Neuron (in vitro differentiated cells): ENCODE measurements around the gene TMEM125.

Source experiments
- H2AFZ ChIP-seq: one replicate; pipeline ENCODE4 v1.6.1; 2013; ENCODE audit warnings: low read depth, mild to moderate bottlenecking, inconsistent platforms, low read length, moderate library complexity
- H3K27me3 ChIP-seq: one replicate; pipeline ENCODE4 v1.6.1; 2013; ENCODE audit warnings: low read length; ENCODE audit not compliant: insufficient read depth
- H3K36me3 ChIP-seq: one replicate; pipeline ENCODE4 v1.6.1; 2013; ENCODE audit warnings: low read length; ENCODE audit not compliant: insufficient read depth
- H3K4me1 ChIP-seq: one replicate; pipeline ENCODE4 v1.6.1; 2013; ENCODE audit warnings: low read length; ENCODE audit not compliant: insufficient read depth
- H3K4me3 ChIP-seq: 2 replicates; pipeline ENCODE4 v1.5.1; 2013; ENCODE audit warnings: mild to moderate bottlenecking, low read length, moderate library complexity
- H3K9me3 ChIP-seq: one replicate; pipeline ENCODE4 v1.6.1; 2013; ENCODE audit warnings: low read length

Gene TMEM125

GRCh38 chr1:43253876-43254275, 15.9 kb upstream of the TMEM125 start:
- H2AFZ ChIP-seq, result no peak overlapping the region
- peaks cover 4% of the 10 kb centered on the region for H3K9me3 ChIP-seq
- no peaks in the 10 kb centered on the region for H3K36me3 ChIP-seq
- H3K4me1 ChIP-seq, result no peaks in the 10 kb centered on the region
- H3K4me3 ChIP-seq, result no peak overlapping the region
- peaks cover 3% of the 10 kb centered on the region for H3K27me3 ChIP-seq

GRCh38 chr1:43255438-43256210, 14.2 kb upstream of the TMEM125 start:
- Histone ChIP-seq H3K27me3 (peaks cover 3% of the 10 kb centered on the region), H2AFZ (no peak overlapping the region), H3K36me3 (no peaks in the 10 kb centered on the region), H3K9me3 (peaks cover 4% of the 10 kb centered on the region), H3K4me1 (no peaks in the 10 kb centered on the region), H3K4me3 (no peak overlapping the region)

- Histone ChIP-seq H3K4me1 (no peaks in the 10 kb centered on the region), H3K9me3 (peaks cover 3% of the 10 kb centered on the region), H3K4me3 (no peak overlapping the region), H3K27me3 (peaks cover 3% of the 10 kb centered on the region), H2AFZ (no peak overlapping the region), H3K36me3 (no peaks in the 10 kb centered on the region)
These were observed 12.9 kb upstream of the TMEM125 start for GRCh38 chr1:43256675-43257570.

GRCh38 chr1:43258370-43258769, 11.4 kb upstream of the TMEM125 start:
- Histone ChIP-seq H2AFZ (no peak overlapping the region), H3K27me3 (peaks cover 3% of the 10 kb centered on the region)

DNA sequence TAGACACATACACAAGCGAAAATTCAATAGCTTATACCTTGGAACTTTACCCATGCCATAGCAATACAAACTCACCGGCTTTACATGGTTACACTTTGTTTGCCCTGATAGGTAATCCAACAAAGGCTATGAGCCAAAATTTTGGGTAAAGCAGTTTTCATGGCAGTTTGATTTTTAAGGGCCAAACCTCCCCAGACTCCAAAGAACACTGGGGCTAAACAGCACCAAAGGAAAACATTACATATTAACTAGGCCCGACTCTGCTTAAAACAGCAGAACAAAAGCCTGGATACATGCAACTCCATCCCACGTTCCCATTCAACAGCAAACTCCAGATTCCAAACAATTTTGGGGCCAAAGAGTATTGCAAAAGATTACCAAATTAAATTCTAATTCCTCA, 4.4 kb upstream of the TMEM125 start:
- H3K9me3 ChIP-seq, result peaks cover 3% of the 10 kb centered on the region
- peaks cover 13% of the 10 kb centered on the region for H3K27me3 ChIP-seq
- H2AFZ ChIP-seq, result no peak overlapping the region
- H3K4me3 ChIP-seq, result no peak overlapping the region
- H3K4me1 ChIP-seq, result no peaks in the 10 kb centered on the region
- no peaks in the 10 kb centered on the region for H3K36me3 ChIP-seq

More at GRCh38 chr1:43258370-43258769, 11.4 kb upstream of the TMEM125 start:
- Histone ChIP-seq H3K36me3 (no peaks in the 10 kb centered on the region), H3K4me1 (no peaks in the 10 kb centered on the region), H3K4me3 (no peak overlapping the region), H3K9me3 (peaks cover 3% of the 10 kb centered on the region)

- H3K4me3 ChIP-seq, result no peak overlapping the region
- no peak overlapping the region for H2AFZ ChIP-seq
- H3K27me3 ChIP-seq, result peaks cover 22% of the 10 kb centered on the region
- peaks cover 3% of the 10 kb centered on the region for H3K9me3 ChIP-seq
- no peaks in the 10 kb centered on the region for H3K36me3 ChIP-seq
- no peaks in the 10 kb centered on the region for H3K4me1 ChIP-seq
These were observed 2.9 kb upstream of the TMEM125 start for GRCh38 chr1:43266881-43267280.

DNA sequence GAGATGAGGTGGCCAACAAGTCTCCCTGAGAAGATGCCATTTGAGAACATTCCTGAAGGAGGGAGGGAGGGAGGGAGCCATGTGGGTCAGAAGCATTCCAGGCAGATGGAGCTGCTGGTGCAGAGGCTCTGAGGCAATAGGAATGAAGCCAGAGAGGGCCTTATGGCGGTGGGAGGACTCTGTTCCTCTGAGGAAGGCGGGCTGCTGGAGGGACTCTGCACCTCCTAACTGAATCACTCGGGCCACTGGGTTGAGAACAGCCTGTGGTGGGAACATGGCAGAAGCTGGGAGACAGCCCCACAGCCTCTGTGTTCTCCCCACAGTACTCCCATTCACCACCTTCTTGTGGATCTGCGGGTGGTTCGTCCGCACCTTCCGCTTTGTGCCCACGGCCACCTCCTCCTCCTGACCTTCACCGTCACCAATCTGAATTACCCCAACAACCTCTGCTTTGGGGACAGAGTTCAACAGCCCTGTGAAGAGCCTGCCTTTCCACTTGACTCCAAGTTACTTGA, 2.4 kb upstream of the TMEM125 start:
- Histone ChIP-seq H3K4me3 (no peak overlapping the region), H3K36me3 (no peaks in the 10 kb centered on the region), H2AFZ (no peak overlapping the region), H3K27me3 (peaks cover 22% of the 10 kb centered on the region), H3K4me1 (no peaks in the 10 kb centered on the region), H3K9me3 (peaks cover 3% of the 10 kb centered on the region)

DNA sequence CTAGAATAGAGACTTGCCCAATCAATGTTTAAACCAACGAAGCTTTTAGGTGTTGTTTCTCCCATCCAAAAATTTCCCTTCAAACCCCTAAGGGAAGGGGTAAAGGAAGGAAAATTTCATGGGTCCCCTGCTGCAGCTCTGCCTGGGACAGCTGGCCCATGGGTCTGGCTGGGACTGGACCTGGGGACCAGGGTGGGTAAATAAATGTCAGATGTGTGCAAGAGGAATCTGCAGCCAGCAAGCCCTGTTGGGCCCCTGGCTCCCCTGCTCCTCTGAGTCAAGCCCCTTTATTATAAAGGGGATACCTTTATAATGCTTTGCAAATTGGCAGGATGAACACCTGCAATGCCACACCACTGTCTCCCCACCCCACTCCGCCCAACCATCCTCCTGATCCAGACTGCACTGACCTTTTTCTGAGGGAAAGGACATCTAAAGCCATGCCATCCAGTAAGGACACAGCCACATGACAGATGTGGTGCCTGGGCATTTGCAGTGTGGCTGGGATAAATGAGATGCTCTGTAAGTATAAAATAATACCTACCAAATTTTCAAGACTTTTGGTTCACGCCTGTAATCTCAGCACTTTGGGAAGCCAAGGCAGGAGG, 1.9 kb upstream of the TMEM125 start:
- Histone ChIP-seq H3K27me3 (peaks cover 22% of the 10 kb centered on the region), H3K4me1 (no peaks in the 10 kb centered on the region), H3K36me3 (no peaks in the 10 kb centered on the region), H3K9me3 (peaks cover 3% of the 10 kb centered on the region), H2AFZ (no peak overlapping the region), H3K4me3 (no peak overlapping the region)

DNA sequence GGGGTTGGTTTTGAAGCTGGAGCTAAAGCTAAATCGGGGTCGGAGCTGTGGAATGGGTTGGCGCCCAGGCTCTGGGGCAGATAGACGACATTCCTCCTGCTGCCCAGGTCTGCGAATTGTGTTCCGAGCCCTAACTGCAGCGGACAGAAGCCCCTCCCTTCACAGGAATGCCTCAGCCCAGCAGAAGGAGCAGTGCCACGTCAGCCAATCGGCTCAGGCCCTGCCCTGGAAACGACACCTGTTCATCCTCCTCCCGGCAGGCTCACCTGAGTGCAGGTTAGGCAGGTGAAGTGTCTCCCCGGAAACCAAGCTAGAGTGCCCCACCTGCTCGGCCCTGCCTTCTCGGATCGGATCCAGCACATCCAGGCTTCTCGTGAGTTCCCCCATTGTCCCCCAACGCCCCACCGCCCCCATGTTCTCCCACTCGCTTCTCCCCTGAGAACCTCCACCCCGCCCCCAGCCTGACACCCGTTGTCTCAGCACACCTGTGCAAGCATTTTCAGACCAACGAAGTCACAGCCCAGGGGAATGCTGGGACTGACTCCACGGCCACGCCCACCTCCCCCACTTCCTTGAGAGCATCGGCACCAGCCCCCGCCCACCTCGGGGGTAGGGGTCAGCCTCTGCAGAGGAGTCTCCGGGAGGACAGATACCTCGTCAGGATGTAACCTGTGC, 775 bp downstream of the TMEM125 start:
- Histone ChIP-seq H3K4me3 (no peak overlapping the region), H3K4me1 (no peaks in the 10 kb centered on the region), H2AFZ (no peak overlapping the region), H3K9me3 (peaks cover 3% of the 10 kb centered on the region), H3K36me3 (no peaks in the 10 kb centered on the region), H3K27me3 (peaks cover 22% of the 10 kb centered on the region)

DNA sequence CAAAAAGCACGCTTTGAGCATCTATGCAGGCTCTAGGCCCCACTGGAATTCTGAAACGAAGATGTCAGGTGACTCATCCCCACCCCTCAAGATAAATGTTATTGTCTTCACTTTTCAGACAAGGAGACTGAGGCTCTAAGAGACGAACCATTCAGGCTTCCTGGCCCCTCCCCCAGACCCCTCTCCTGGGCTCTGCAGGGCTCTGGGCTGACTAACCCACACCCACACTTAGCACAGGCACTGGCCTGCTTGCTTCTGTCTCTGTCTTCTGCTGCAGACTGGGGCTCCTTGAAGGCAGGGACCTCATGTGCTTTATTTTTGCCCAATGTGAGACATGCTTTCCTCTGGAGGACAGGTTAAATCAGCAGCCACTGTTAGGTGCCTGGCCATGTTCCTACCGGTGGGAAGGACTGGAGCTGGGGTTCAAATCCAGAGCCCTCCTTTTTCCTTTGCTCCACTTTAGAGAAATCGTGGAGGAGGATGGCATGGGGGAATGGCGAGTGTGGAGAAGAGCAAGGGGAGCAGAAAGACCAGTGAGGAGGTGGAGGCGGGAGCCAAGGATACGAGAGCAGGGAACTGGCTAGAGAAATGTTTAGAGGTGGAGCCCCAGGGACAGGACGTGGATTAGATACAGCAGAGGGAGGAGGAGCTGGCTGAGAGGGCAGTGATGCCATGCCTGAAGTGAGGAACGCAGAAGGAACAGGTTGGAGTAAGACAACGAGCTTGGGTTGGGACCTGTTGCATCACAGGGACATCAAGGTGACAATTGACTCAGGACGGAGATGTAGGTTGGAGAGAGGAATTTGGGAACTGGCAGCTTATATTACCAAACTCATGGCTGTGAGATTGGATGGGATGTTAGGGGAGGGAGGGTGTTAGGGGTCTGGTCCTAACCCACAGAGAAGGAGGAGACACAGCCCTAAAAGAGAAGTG, 1.7 kb downstream of the TMEM125 start:
- Histone ChIP-seq H3K36me3 (no peaks in the 10 kb centered on the region), H3K4me3 (no peak overlapping the region), H3K4me1 (no peaks in the 10 kb centered on the region), H2AFZ (no peak overlapping the region), H3K9me3 (no peaks in the 10 kb centered on the region), H3K27me3 (peaks cover 22% of the 10 kb centered on the region)

- no peaks in the 10 kb centered on the region for H3K9me3 ChIP-seq
- H2AFZ ChIP-seq, result no peak overlapping the region
- H3K4me3 ChIP-seq, result no peak overlapping the region
- H3K27me3 ChIP-seq, result peaks cover 22% of the 10 kb centered on the region
- H3K4me1 ChIP-seq, result no peaks in the 10 kb centered on the region
- H3K36me3 ChIP-seq, result no peaks in the 10 kb centered on the region
These were observed 2.4 kb downstream of the TMEM125 start for GRCh38 chr1:43272161-43272560.
